Fibroblast of lung (primary cell): ENCODE results near the gene TSPAN5. TPM values are rescaled to one million over a fixed set of nuclear protein-coding genes. Genes with fewer than 3 reads are reported as not detected.
A peak's percentile ranks its signal among the peaks of the same experiment; 100 is the strongest.
"Not testable (repeated sequence)": the region's sequence is repeated elsewhere in the genome, so short reads cannot be mapped to it uniquely, and the experiment has no call there.

Source experiments
- DNase-seq, 2 donors: peaks; one replicate each; pipeline versions ENCODE4 v3.0.0 to v3.0.0-alpha.2; 2010; ENCODE audit warnings: low read depth in 2 of 2
- H2AFZ ChIP-seq: 2 replicates; pipeline ENCODE4 v1.5.1; 2012; ENCODE audit warnings: low read length, control low read depth, inconsistent platforms
- H3K27ac ChIP-seq: 2 replicates; pipeline ENCODE4 v1.5.1; 2011; ENCODE audit warnings: low read length, control low read depth; ENCODE audit not compliant: insufficient read depth
- H3K27me3 ChIP-seq: 2 replicates; pipeline ENCODE4 v1.5.1; 2011; ENCODE audit warnings: mild to moderate bottlenecking, low read length; ENCODE audit not compliant: control insufficient read depth, insufficient read depth
- H3K36me3 ChIP-seq: 2 replicates; pipeline ENCODE4 v1.5.1; 2011; ENCODE audit warnings: low read length; ENCODE audit not compliant: control insufficient read depth, insufficient read depth
- H3K4me1 ChIP-seq: 2 replicates; pipeline ENCODE4 v1.5.1; 2011; ENCODE audit warnings: low read length; ENCODE audit not compliant: control insufficient read depth, insufficient read depth; ENCODE audit errors: extremely low read depth
- H3K4me2 ChIP-seq: 2 replicates; pipeline ENCODE4 v1.5.1; 2011; ENCODE audit warnings: low read length, control low read depth; ENCODE audit not compliant: insufficient read depth; ENCODE audit errors: extremely low read depth
- H3K4me3 ChIP-seq, 4 experiments: fragments of 200-600 bp in 1 of 4; sonication (generic) in 1 of 4; replicated peaks in 1 of 4; 2 replicates each; pipeline ENCODE4 v1.5.1; 2011 to 2016; ENCODE audit warnings: low read length in 4 of 4, low read depth in 3 of 4, mild to moderate bottlenecking in 3 of 4, control low read depth in 2 of 4, inconsistent platforms in 1 of 4, mixed read lengths in 1 of 4; ENCODE audit not compliant: insufficient read depth in 1 of 4; ENCODE audit errors: control extremely low read depth in 1 of 4
- H3K79me2 ChIP-seq: 2 replicates; pipeline ENCODE4 v1.5.1; 2012; ENCODE audit warnings: mild to moderate bottlenecking, low read length, inconsistent platforms; ENCODE audit not compliant: control insufficient read depth, insufficient read depth
- H3K9ac ChIP-seq: 2 replicates; pipeline ENCODE4 v1.5.1; 2011; ENCODE audit warnings: mild to moderate bottlenecking, low read length, control low read depth; ENCODE audit not compliant: insufficient read depth
- H3K9me3 ChIP-seq: 2 replicates; pipeline ENCODE4 v1.5.1; 2012; ENCODE audit warnings: low read depth, low read length; ENCODE audit not compliant: control insufficient read depth, insufficient read depth
- H4K20me1 ChIP-seq: 2 replicates; pipeline ENCODE4 v1.5.1; 2011; ENCODE audit warnings: low read length; ENCODE audit not compliant: control insufficient read depth, insufficient read depth; ENCODE audit errors: extremely low read depth
- CTCF ChIP-seq, 2 donors: IDR thresholded peaks in 1 of 2; conservative IDR thresholded peaks in 1 of 2; 1 replicate in 1 of 2; 2 replicates in 1 of 2; pipeline ENCODE4 v1.5.1; 2011 to 2012; ENCODE audit warnings: low read length in 2 of 2, control low read depth in 1 of 2, inconsistent platforms in 1 of 2, low read depth in 1 of 2, mild to moderate bottlenecking in 1 of 2
- EZH2 ChIP-seq: IDR thresholded peaks from 2 replicates; pipeline ENCODE4 v1.5.1; 2012; ENCODE audit warnings: low read length, control low read depth, mild to moderate bottlenecking; ENCODE audit errors: missing control alignments
- polyA plus RNA-seq, 2 donors: library from polyadenylated mRNA; depleted of rRNA in 1 of 2; stranded (reverse) in 1 of 2; unstranded in 1 of 2; fragments of >200 nt; gene quantifications; 2 replicates each; pipeline ENCODE4 v1.2.1, GENCODE V29; 2011 to 2012; ENCODE audit warnings: missing spikeins in 1 of 2
- total RNA-seq: library from RNA; depleted of rRNA; stranded (reverse); fragments of >200 nt; gene quantifications from 2 replicates; pipeline ENCODE4 v1.2.1, GENCODE V29; 2014

TSPAN5 gene
- total and polyA plus RNA-seq, 2 donors (not counting 1 experiment from before 2014, with no cell fraction given), result 109 to 129 TPM

GRCh38 chr4:98482503-98482846 lies 175.9 kb downstream of the TSPAN5 start:
- no peak for DNase-seq
- H3K4me2 ChIP-seq, result no peak overlapping the region
- H3K9me3 ChIP-seq, result no peaks in the 10 kb centered on the region
- peaks cover 2% of the 10 kb centered on the region for H3K36me3 ChIP-seq
- no peak overlapping the region for H3K9ac ChIP-seq
- H3K27me3 ChIP-seq, result no peaks in the 10 kb centered on the region
- H3K4me3 ChIP-seq, result no peak overlapping the region
- no peaks in the 10 kb centered on the region for H4K20me1 ChIP-seq
- no peak for TF ChIP-seq CTCF (conservative IDR thresholded peaks at IDR 0.05 in 1 of 2, IDR thresholded peaks at IDR 0.05 in 1 of 2; ENCODE audit: low read depth in 1 of 2, low read length in 2 of 2)
- TF ChIP-seq EZH2, result no peak
- peaks cover 11% of the 10 kb centered on the region for H3K4me1 ChIP-seq
- no peak overlapping the region for H2AFZ ChIP-seq
- peaks cover 17% of the 10 kb centered on the region for H3K79me2 ChIP-seq
- no peak overlapping the region for H3K27ac ChIP-seq

GRCh38 chr4:98481167-98481566 lies 177.2 kb downstream of the TSPAN5 start:
- H3K4me1 ChIP-seq, result peaks cover 11% of the 10 kb centered on the region
- no peak overlapping the region for H3K4me2 ChIP-seq
- TF ChIP-seq CTCF (conservative IDR thresholded peaks at IDR 0.05 in 1 of 2, IDR thresholded peaks at IDR 0.05 in 1 of 2; ENCODE audit: low read depth in 1 of 2, low read length in 2 of 2), result no peak
- no peak for TF ChIP-seq EZH2
- DNase-seq, result peak in 1 of 2 donors; percentile 18
- H3K4me3 ChIP-seq, result no peak overlapping the region
- peaks cover 17% of the 10 kb centered on the region for H3K79me2 ChIP-seq
- H3K36me3 ChIP-seq, result peaks cover 2% of the 10 kb centered on the region
- H3K9me3 ChIP-seq, result no peaks in the 10 kb centered on the region
- H4K20me1 ChIP-seq, result no peaks in the 10 kb centered on the region
- H3K27ac ChIP-seq, result no peak overlapping the region
- H3K27me3 ChIP-seq, result no peaks in the 10 kb centered on the region
- no peak overlapping the region for H3K9ac ChIP-seq
- no peak overlapping the region for H2AFZ ChIP-seq

- H3K4me1 ChIP-seq, result peaks cover 11% of the 10 kb centered on the region
- no peak for DNase-seq
Measured at GRCh38 chr4:98480535-98480934, 177.9 kb downstream of the TSPAN5 start.

GRCh38 chr4:98479590-98479989 lies 178.8 kb downstream of the TSPAN5 start:
- H3K36me3 ChIP-seq, H3K4me3 ChIP-seq, H3K9me3 ChIP-seq, H3K27ac ChIP-seq, H3K4me2 ChIP-seq, DNase-seq, H2AFZ ChIP-seq, H4K20me1 ChIP-seq, H3K9ac ChIP-seq, H3K27me3 ChIP-seq: not testable (repeated sequence)
- Histone ChIP-seq H3K79me2 (peaks cover 17% of the 10 kb centered on the region), H3K4me1 (peaks cover 13% of the 10 kb centered on the region)

More at GRCh38 chr4:98480535-98480934, 177.9 kb downstream of the TSPAN5 start:
- no peak for TF ChIP-seq EZH2
- no peak for TF ChIP-seq CTCF (conservative IDR thresholded peaks at IDR 0.05 in 1 of 2, IDR thresholded peaks at IDR 0.05 in 1 of 2; ENCODE audit: low read depth in 1 of 2, low read length in 2 of 2)
- H3K27me3 ChIP-seq, result no peaks in the 10 kb centered on the region
- H3K4me2 ChIP-seq, result no peak overlapping the region
- H3K9ac ChIP-seq, result no peak overlapping the region
- H3K27ac ChIP-seq, result no peak overlapping the region
- H3K36me3 ChIP-seq, result peaks cover 4% of the 10 kb centered on the region
- no peak overlapping the region for H3K4me3 ChIP-seq
- H4K20me1 ChIP-seq, result no peaks in the 10 kb centered on the region
- H3K79me2 ChIP-seq, result peaks cover 17% of the 10 kb centered on the region
- H3K9me3 ChIP-seq, result no peaks in the 10 kb centered on the region
- H2AFZ ChIP-seq, result no peak overlapping the region
